Measurements from ENCODE around the gene GFPT2.

- TF ChIP-seq EZH2 (IDR thresholded peaks at IDR 0.05) (no peak), POLR2AphosphoS5 (IDR thresholded peaks at IDR 0.05; ENCODE audit: borderline replicate concordance, low read depth, low read length) (no peak)
These were observed 38.1 kb upstream of the GFPT2 start for GRCh38 chr5:180391276-180391675.

Data from SK-N-MC (cell line).